WERI-Rb-1 (cell line): ENCODE measurements around the gene SKIDA1.

Experiments used
- DNase-seq: peaks from one replicate; pipeline ENCODE4 v3.0.0-alpha.2; 2020
- H3K27ac ChIP-seq: fragments of 250-450 bp; sonication (Bioruptor Pico); 2 replicates; pipeline ENCODE4 v1.5.1; 2020; ENCODE audit warnings: mild to moderate bottlenecking, moderate library complexity
- H3K27me3 ChIP-seq: fragments of 250-450 bp; sonication (Bioruptor Pico); 2 replicates; pipeline ENCODE4 v1.5.1; 2021; ENCODE audit warnings: mild to moderate bottlenecking, low read depth, moderate library complexity; ENCODE audit not compliant: insufficient read depth, severe bottlenecking
- H3K36me3 ChIP-seq: fragments of 250-450 bp; sonication (Bioruptor Pico); 2 replicates; pipeline ENCODE4 v1.5.1; 2020; ENCODE audit warnings: mild to moderate bottlenecking, moderate library complexity
- H3K4me3 ChIP-seq: 2 replicates; pipeline ENCODE4 v1.5.1; 2011; ENCODE audit warnings: low read depth, mild to moderate bottlenecking, control low read depth, low read length
- H3K9me3 ChIP-seq: fragments of 250-450 bp; sonication (Bioruptor Pico); 2 replicates; pipeline ENCODE4 v1.5.1; 2021; ENCODE audit warnings: mild to moderate bottlenecking, moderate library complexity; ENCODE audit not compliant: severe bottlenecking
- CTCF ChIP-seq: IDR thresholded peaks from 2 replicates; pipeline ENCODE4 v1.5.1; 2011; ENCODE audit warnings: low read depth, mild to moderate bottlenecking, control low read depth, inconsistent platforms, low read length

Gene SKIDA1

GRCh38 chr10:21515361-21516241 is 9.9 kb downstream of the SKIDA1 start:
- TF ChIP-seq CTCF, result no peak
- no peaks in the 10 kb centered on the region for H3K36me3 ChIP-seq
- H3K27me3 ChIP-seq, result no peaks in the 10 kb centered on the region
- no peak for DNase-seq
- H3K27ac ChIP-seq, result peak overlapping the region; percentile 81
- H3K4me3 ChIP-seq, result peak overlapping the region; percentile 76
- no peaks in the 10 kb centered on the region for H3K9me3 ChIP-seq

GRCh38 chr10:21514818-21515351 is 10.6 kb downstream of the SKIDA1 start:
- Histone ChIP-seq H3K27me3 (no peaks in the 10 kb centered on the region), H3K27ac (peak overlapping the region; percentile 81), H3K36me3 (no peaks in the 10 kb centered on the region), H3K4me3 (peak overlapping the region; percentile 76), H3K9me3 (no peaks in the 10 kb centered on the region)
- DNase-seq, result no peak
- no peak for TF ChIP-seq CTCF

- no peak for DNase-seq
- Histone ChIP-seq H3K27ac (no peak overlapping the region), H3K9me3 (no peaks in the 10 kb centered on the region), H3K4me3 (peak overlapping the region; percentile 76), H3K27me3 (no peaks in the 10 kb centered on the region), H3K36me3 (no peaks in the 10 kb centered on the region)
- no peak for TF ChIP-seq CTCF
Measured at GRCh38 chr10:21514129-21514817, 11.2 kb downstream of the SKIDA1 start.

- Histone ChIP-seq H3K27me3 (no peaks in the 10 kb centered on the region), H3K36me3 (no peaks in the 10 kb centered on the region), H3K9me3 (no peaks in the 10 kb centered on the region), H3K4me3 (no peak overlapping the region), H3K27ac (no peak overlapping the region)
- DNase-seq, result no peak
- no peak for TF ChIP-seq CTCF
Measured at GRCh38 chr10:21513405-21513788, 12.1 kb downstream of the SKIDA1 start.

- no peak overlapping the region for H3K27ac ChIP-seq
- no peak overlapping the region for H3K4me3 ChIP-seq
- no peaks in the 10 kb centered on the region for H3K9me3 ChIP-seq
- no peaks in the 10 kb centered on the region for H3K36me3 ChIP-seq
- H3K27me3 ChIP-seq, result no peaks in the 10 kb centered on the region
- DNase-seq, result no peak
- no peak for TF ChIP-seq CTCF
Measured at GRCh38 chr10:21512573-21513404, 12.7 kb downstream of the SKIDA1 start.
